HL-60 (cell line): ENCODE results near the gene SPINT1.

ENCODE experiments used
- DNase-seq, 2 experiments: peaks; one replicate each; pipeline ENCODE4 v3.0.0-alpha.2; 2010 to 2020; ENCODE audit warnings: low read depth in 1 of 2, low spot score in 1 of 2
- H3K27ac ChIP-seq: fragments of 250-450 bp; sonication (Bioruptor Pico); replicated peaks from 2 replicates; pipeline ENCODE4 v1.5.1; 2020; ENCODE audit warnings: mild to moderate bottlenecking, moderate library complexity
- H3K27me3 ChIP-seq: fragments of 250-450 bp; sonication (Bioruptor Pico); 2 replicates; pipeline ENCODE4 v1.5.1; 2021; ENCODE audit warnings: mild to moderate bottlenecking, moderate library complexity; ENCODE audit not compliant: insufficient read depth, poor library complexity, severe bottlenecking
- H3K4me3 ChIP-seq: replicated peaks from 2 replicates; pipeline ENCODE4 v1.5.1; 2011; ENCODE audit warnings: mild to moderate bottlenecking, control low read depth, low read length; ENCODE audit not compliant: insufficient read depth
- GABPA ChIP-seq: IDR thresholded peaks from 2 replicates; pipeline ENCODE4 v1.6.1; 2012; ENCODE audit warnings: low read depth
- POLR2AphosphoS5 ChIP-seq: IDR thresholded peaks from 2 replicates; pipeline ENCODE4 v1.6.1; 2012; ENCODE audit warnings: low read depth
- SPI1 ChIP-seq: IDR thresholded peaks from 2 replicates; pipeline ENCODE4 v1.6.1; 2012; ENCODE audit warnings: low read depth, mild to moderate bottlenecking, borderline replicate concordance
- TF ChIP-seq, protein P1 (sequence below): IDR thresholded peaks from one replicate; pipeline ENCODE4 v1.5.1; 2011; ENCODE audit warnings: low read length, control low read depth, inconsistent platforms; ENCODE audit not compliant: insufficient read depth
- TF ChIP-seq, protein P2 (sequence below): IDR thresholded peaks from 2 replicates; pipeline ENCODE4 v1.6.1; 2012; ENCODE audit warnings: low read depth; ENCODE audit not compliant: insufficient replicate concordance

The SPINT1 gene

DNA sequence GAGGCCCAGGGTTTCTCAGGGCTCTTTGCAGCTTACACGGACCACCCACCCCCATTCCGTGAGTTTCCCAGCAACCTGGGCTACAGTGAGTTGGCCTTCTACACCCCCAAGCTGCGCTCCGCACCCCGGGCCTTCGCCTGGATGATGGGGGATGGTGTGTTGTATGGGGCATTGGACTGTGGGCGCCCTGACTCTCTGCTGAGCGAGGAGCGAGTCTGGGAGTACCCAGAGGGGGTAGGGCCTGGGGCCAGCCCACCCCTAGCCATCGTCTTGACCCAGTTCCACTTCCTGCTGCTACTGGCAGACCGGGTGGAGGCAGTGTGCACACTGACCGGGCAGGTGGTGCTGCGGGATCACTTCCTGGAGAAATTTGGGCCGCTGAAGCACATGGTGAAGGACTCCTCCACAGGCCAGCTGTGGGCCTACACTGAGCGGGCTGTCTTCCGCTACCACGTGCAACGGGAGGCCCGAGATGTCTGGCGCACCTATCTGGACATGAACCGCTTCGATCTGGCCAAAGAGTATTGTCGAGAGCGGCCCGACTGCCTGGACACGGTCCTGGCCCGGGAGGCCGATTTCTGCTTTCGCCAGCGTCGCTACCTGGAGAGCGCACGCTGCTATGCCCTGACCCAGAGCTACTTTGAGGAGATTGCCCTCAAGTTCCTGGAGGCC is 55.8 kb downstream of the SPINT1 start:
- Histone ChIP-seq H3K27me3 (no peaks in the 10 kb centered on the region), H3K4me3 (no peak overlapping the region), H3K27ac (peak overlapping the region; percentile 92)
- DNase-seq: no peak
- TF ChIP-seq, protein P1, sequence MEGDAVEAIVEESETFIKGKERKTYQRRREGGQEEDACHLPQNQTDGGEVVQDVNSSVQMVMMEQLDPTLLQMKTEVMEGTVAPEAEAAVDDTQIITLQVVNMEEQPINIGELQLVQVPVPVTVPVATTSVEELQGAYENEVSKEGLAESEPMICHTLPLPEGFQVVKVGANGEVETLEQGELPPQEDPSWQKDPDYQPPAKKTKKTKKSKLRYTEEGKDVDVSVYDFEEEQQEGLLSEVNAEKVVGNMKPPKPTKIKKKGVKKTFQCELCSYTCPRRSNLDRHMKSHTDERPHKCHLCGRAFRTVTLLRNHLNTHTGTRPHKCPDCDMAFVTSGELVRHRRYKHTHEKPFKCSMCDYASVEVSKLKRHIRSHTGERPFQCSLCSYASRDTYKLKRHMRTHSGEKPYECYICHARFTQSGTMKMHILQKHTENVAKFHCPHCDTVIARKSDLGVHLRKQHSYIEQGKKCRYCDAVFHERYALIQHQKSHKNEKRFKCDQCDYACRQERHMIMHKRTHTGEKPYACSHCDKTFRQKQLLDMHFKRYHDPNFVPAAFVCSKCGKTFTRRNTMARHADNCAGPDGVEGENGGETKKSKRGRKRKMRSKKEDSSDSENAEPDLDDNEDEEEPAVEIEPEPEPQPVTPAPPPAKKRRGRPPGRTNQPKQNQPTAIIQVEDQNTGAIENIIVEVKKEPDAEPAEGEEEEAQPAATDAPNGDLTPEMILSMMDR: no peak
- no peak for TF ChIP-seq SPI1
- TF ChIP-seq, protein P2, sequence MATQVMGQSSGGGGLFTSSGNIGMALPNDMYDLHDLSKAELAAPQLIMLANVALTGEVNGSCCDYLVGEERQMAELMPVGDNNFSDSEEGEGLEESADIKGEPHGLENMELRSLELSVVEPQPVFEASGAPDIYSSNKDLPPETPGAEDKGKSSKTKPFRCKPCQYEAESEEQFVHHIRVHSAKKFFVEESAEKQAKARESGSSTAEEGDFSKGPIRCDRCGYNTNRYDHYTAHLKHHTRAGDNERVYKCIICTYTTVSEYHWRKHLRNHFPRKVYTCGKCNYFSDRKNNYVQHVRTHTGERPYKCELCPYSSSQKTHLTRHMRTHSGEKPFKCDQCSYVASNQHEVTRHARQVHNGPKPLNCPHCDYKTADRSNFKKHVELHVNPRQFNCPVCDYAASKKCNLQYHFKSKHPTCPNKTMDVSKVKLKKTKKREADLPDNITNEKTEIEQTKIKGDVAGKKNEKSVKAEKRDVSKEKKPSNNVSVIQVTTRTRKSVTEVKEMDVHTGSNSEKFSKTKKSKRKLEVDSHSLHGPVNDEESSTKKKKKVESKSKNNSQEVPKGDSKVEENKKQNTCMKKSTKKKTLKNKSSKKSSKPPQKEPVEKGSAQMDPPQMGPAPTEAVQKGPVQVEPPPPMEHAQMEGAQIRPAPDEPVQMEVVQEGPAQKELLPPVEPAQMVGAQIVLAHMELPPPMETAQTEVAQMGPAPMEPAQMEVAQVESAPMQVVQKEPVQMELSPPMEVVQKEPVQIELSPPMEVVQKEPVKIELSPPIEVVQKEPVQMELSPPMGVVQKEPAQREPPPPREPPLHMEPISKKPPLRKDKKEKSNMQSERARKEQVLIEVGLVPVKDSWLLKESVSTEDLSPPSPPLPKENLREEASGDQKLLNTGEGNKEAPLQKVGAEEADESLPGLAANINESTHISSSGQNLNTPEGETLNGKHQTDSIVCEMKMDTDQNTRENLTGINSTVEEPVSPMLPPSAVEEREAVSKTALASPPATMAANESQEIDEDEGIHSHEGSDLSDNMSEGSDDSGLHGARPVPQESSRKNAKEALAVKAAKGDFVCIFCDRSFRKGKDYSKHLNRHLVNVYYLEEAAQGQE: no peak
- no peak for TF ChIP-seq POLR2AphosphoS5
- no peak for TF ChIP-seq GABPA

DNA sequence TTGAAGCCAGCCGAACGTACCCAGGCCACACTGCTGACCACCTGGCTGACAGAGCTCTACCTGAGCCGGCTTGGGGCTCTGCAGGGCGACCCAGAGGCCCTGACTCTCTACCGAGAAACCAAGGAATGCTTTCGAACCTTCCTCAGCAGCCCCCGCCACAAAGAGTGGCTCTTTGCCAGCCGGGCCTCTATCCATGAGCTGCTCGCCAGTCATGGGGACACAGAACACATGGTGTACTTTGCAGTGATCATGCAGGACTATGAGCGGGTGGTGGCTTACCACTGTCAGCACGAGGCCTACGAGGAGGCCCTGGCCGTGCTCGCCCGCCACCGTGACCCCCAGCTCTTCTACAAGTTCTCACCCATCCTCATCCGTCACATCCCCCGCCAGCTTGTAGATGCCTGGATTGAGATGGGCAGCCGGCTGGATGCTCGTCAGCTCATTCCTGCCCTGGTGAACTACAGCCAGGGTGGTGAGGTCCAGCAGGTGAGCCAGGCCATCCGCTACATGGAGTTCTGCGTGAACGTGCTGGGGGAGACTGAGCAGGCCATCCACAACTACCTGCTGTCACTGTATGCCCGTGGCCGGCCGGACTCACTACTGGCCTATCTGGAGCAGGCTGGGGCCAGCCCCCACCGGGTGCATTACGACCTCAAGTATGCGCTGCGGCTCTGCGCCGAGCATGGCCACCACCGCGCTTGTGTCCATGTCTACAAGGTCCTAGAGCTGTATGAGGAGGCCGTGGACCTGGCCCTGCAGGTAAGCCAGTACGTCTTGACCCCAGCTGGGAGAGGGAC is 56.6 kb downstream of the SPINT1 start:
- Histone ChIP-seq H3K27ac (peak overlapping the region; percentile 92), H3K27me3 (no peaks in the 10 kb centered on the region), H3K4me3 (no peak overlapping the region)
- TF ChIP-seq SPI1 (no peak), POLR2AphosphoS5 (no peak), GABPA (no peak)
- TF ChIP-seq, protein P2: no peak
- TF ChIP-seq, protein P1: no peak
- DNase-seq: no peak

DNA sequence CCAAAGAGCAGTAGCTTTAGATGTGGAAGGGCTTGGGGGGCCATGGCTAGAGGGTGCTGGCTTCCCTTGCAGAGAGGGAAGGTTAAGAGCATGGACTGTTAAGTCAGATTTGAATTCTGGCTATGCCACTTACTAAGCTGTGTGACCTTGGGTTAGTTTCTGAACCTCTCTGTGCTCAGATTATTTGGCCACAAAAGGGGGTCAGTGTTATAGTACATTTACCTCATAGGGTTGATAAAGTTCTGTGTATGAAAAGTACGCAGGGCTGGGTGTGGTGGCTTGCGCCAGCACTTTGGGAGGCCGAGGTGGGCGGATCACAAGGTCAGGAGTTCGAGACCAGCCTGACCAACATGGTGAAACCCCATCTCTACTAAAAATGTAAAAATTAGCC is 57.2 kb downstream of the SPINT1 start:
- Histone ChIP-seq H3K27ac (peak overlapping the region; percentile 92), H3K4me3 (no peak overlapping the region)
- TF ChIP-seq SPI1 (no peak), GABPA (no peak), POLR2AphosphoS5 (no peak)
- TF ChIP-seq, protein P2: no peak
- TF ChIP-seq, protein P1: no peak

More for the DNA sequence above, 57.2 kb downstream of the SPINT1 start:
- no peak for DNase-seq
- H3K27me3 ChIP-seq: no peaks in the 10 kb centered on the region
